ENCODE results near the gene SDSL. TPM values are rescaled to one million over a fixed set of nuclear protein-coding genes. Genes with fewer than 3 reads are reported as not detected.

SDSL gene
- total RNA-seq, 1 experiment from 2014 or later = 19.9 TPM

DNA sequence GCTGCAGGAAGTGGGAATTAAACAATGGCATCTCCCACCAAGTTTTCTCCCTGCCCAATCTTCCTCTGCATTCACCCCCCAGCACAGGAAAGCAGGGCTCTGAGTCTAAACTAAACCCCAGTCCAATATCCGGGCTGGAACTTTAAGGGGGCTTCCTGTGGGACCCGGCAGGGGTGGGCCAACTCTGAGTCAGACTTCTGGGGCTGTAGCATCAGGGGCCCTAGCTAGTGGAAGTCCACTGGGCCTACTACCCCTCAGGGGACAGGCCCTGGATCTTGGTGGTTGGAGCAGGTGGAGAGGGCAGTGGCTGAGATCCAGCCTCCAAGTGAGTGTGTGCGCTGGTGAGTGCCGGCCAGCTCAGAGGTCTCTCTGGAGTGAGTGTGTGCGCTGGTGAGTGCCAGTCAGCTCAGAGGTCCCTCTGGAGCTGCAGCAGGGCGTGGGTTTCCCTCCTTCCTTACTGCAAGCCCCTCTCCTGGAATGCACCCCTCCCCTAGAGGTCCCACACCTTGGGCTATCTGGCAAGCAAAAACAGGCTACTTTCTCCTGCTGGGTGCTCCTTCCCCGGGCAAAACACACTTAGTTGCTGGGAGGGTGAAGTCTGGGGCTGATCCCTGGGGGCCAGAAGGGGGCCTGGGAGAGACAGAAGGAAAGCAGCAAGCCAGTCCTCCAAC is 55.1 kb downstream of the SDSL start:
- Mint-ChIP-seq H3K9me3 (ENCODE audit: low read depth, unreplicated experiment) (no peaks in the 10 kb centered on the region), H3K27ac (ENCODE audit: unreplicated experiment) (no peak overlapping the region), H3K27me3 (ENCODE audit: unreplicated experiment) (peaks cover 90% of the 10 kb centered on the region), H3K4me1 (ENCODE audit: low read depth, unreplicated experiment) (no peaks in the 10 kb centered on the region), H3K36me3 (ENCODE audit: insufficient read depth, unreplicated experiment) (no peaks in the 10 kb centered on the region), H3K4me3 (ENCODE audit: low read depth, unreplicated experiment) (no peak overlapping the region)
- intact Hi-C loops (cut with micrococcal nuclease; ENCODE audit: unreplicated experiment) = no loop called here
- TF ChIP-seq CTCF (IDR thresholded peaks at IDR 0.05; ENCODE audit: unreplicated experiment) = no peak
- no peak for DNase-seq
- CTCF ChIA-PET = no interaction called here
- BruUV-seq (replicated peaks) = no TSS peak

DNA sequence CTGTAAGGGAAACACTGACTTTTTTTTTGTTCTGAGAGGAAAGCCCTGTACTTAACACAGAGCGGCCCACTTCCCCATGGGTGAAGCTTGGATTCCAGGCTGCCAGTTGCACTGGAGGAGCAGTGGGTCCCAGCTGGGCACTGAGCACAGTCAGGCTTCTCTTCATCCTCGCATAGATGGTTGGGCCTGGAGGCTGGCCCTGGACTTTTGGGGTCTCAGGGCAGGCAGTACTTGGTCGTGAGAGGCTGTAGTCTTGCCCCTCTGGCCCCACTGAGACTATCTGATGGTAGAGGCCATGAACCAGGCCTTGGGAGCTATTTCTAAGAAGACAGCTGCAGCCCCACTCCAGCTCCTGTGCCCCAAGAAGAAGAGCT is 55.6 kb downstream of the SDSL start:
- intact Hi-C loops (cut with micrococcal nuclease; ENCODE audit: unreplicated experiment) = no loop called here
- peaks cover 90% of the 10 kb centered on the region for H3K27me3 Mint-ChIP-seq (ENCODE audit: unreplicated experiment)
- no TSS peak for BruUV-seq (replicated peaks)
- no peak overlapping the region for H3K27ac Mint-ChIP-seq (ENCODE audit: unreplicated experiment)
- H3K9me3 Mint-ChIP-seq (ENCODE audit: low read depth, unreplicated experiment) = no peaks in the 10 kb centered on the region
- no peaks in the 10 kb centered on the region for H3K36me3 Mint-ChIP-seq (ENCODE audit: insufficient read depth, unreplicated experiment)
- DNase-seq = no peak
- no peak for TF ChIP-seq CTCF (IDR thresholded peaks at IDR 0.05; ENCODE audit: unreplicated experiment)
- no peaks in the 10 kb centered on the region for H3K4me1 Mint-ChIP-seq (ENCODE audit: low read depth, unreplicated experiment)
- no peak overlapping the region for H3K4me3 Mint-ChIP-seq (ENCODE audit: low read depth, unreplicated experiment)
- CTCF ChIA-PET = no interaction called here

DNA sequence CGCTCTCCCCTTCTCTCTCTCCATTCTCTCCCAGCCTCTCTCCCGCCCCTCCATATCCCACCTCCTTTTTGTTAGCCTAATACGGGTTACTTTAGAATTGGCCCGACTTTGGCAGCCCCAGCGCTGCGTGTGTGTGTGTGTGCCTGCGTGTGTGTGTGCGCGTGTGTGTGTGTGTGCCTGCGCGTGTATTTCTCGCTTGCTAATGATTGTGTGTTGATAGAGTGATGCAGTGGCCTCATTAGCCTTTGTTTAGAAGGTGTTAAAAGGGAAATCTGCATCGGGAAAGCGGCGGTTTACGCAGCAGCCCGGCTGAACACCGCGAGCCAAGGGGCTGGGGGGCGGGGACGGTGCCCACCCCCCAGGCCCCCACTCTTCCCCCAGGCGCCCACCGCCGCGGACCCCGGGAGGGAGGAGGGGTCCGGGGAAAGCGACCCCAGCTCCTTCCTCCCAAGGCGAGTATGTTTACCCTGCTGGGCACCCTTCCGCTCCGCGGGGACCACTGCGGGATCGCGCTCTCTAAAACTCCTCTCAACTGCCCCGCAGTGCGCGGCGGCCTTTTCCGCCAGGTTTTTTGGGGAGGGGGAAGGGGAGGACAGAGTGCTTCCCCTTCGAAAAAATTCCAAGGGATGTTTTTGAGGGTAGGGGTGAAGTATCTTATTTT is 56.3 kb downstream of the SDSL start:
- no peak for TF ChIP-seq CTCF (IDR thresholded peaks at IDR 0.05; ENCODE audit: unreplicated experiment)
- no peak for DNase-seq
- Mint-ChIP-seq H3K27ac (ENCODE audit: unreplicated experiment) (no peak overlapping the region), H3K9me3 (ENCODE audit: low read depth, unreplicated experiment) (no peaks in the 10 kb centered on the region), H3K36me3 (ENCODE audit: insufficient read depth, unreplicated experiment) (no peaks in the 10 kb centered on the region), H3K4me3 (ENCODE audit: low read depth, unreplicated experiment) (no peak overlapping the region), H3K4me1 (ENCODE audit: low read depth, unreplicated experiment) (no peaks in the 10 kb centered on the region), H3K27me3 (ENCODE audit: unreplicated experiment) (peaks cover 90% of the 10 kb centered on the region)
- intact Hi-C loops (cut with micrococcal nuclease; ENCODE audit: unreplicated experiment) = no loop called here
- BruUV-seq (replicated peaks) = no TSS peak
- CTCF ChIA-PET = no interaction called here

- no peaks in the 10 kb centered on the region for H3K36me3 Mint-ChIP-seq (ENCODE audit: insufficient read depth, unreplicated experiment)
- TF ChIP-seq CTCF (IDR thresholded peaks at IDR 0.05; ENCODE audit: unreplicated experiment) = no peak
- CTCF ChIA-PET = interaction anchor here (0.6 kb wide), 1 partner anchor 177 kb away, joined by 4 read pairs; no protein-coding TSS in a partner anchor
- peaks cover 90% of the 10 kb centered on the region for H3K27me3 Mint-ChIP-seq (ENCODE audit: unreplicated experiment)
- BruUV-seq (replicated peaks) = no TSS peak
- H3K4me1 Mint-ChIP-seq (ENCODE audit: low read depth, unreplicated experiment) = no peaks in the 10 kb centered on the region
- intact Hi-C loops (cut with micrococcal nuclease; ENCODE audit: unreplicated experiment) = no loop called here
- H3K9me3 Mint-ChIP-seq (ENCODE audit: low read depth, unreplicated experiment) = no peaks in the 10 kb centered on the region
- no peak for DNase-seq
- no peak overlapping the region for H3K27ac Mint-ChIP-seq (ENCODE audit: unreplicated experiment)
- H3K4me3 Mint-ChIP-seq (ENCODE audit: low read depth, unreplicated experiment) = no peak overlapping the region
These were observed 57.0 kb downstream of the SDSL start for GRCh38 chr12:113479216-113479589.

Measured in Calu3 (cell line).